NOMO-1 treated with DMSO at 0.1 percent for 48 hours (cell line): ENCODE data around the gene TSPYL1.
"Not testable (repeated sequence)": the region's sequence is repeated elsewhere in the genome, so short reads cannot be mapped to it uniquely, and the experiment has no call there.

Source experiments
- DNase-seq: peaks from one replicate; lab custom pipeline; 2025; ENCODE audit not compliant: unreplicated experiment; lab: John Stamatoyannopoulos, UW

The TSPYL1 gene

DNA sequence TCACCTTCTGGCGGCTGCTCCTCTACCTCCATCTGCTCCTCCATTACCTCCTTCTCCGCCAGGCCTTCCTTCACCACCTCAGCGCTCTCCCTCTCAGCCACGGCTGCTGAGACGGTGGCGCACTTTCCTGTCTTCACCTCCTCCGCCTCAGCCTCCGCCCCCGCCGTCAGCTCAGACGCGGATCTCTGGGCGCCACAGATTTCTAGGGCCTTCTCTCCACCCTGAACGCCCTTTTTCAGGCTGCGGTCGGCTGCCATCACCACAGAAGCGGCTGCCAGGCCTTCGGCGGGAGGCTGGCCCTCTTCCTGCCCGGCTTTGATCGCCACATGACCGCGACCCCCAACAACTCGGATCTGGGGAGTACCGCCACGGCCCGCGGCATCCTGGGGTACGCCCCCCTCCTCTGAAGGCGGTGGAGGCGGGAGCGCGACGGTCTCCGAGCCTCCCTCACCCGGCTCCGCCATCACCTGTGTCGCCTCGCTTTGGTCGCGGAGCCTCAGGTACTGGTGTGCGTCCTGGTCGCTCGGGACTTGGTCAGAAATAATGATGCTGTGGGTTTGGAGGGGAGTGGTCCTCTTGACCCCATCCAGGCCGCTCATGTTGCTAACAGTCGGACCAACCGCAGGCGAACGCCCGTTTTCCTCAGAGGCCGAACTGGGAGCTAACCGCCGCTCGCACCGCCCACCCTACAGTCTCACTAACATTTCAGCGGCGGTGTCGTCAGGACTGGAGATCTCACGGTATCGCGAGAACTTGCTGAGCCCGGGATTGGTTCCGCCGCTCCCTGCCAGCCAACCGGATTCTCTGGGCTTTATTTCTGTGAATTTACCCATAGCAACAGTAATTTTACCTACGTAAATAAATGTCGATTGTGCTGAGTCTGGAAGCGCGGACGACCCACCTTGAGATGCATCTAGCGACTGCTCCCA lies at the start of gene TSPYL1:
Gene TSPYL1 (minus strand): TSS at position 699 of the 929 bp plus-strand sequence. CDS start 100 bp downstream, at position 599.
- peak; percentile 95 for DNase-seq

DNA sequence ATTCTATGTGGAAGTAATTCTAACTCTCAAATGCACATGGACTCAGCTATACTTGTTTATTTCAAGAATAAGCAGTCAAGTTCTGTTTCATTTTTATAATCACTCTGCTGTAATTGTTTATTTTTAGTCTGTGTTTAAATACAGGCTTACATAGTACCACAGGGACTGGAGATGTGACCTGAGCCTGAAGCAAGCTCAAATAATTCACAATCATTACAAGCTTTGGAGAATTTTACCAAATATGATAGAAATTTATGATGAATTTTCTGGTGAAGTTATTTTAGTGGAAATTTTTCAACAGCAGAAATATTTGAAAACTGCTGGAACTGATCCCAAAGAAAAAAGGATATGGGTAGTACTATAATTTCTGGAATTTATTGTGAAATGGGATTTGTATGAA lies 49.4 kb upstream of the TSPYL1 start:
- DNase-seq, result no peak

DNA sequence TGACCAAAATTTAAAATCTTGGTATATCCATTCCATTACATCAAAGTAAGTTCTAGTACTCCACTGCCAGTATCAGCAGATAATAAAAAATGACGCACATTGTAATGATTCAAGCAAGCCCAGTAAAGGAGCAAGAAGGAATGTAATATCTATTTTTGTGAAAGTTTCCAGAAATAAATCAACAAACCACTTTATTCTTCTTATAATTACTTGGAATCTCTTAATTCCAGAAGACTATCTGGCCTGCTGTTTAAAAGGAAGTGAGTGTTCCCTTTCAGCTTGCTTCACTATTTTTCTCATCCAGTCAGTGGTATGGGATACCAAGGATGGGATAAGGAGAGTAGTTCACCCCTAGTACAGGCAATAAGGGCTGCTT lies 48.8 kb upstream of the TSPYL1 start:
- no peak for DNase-seq

DNA sequence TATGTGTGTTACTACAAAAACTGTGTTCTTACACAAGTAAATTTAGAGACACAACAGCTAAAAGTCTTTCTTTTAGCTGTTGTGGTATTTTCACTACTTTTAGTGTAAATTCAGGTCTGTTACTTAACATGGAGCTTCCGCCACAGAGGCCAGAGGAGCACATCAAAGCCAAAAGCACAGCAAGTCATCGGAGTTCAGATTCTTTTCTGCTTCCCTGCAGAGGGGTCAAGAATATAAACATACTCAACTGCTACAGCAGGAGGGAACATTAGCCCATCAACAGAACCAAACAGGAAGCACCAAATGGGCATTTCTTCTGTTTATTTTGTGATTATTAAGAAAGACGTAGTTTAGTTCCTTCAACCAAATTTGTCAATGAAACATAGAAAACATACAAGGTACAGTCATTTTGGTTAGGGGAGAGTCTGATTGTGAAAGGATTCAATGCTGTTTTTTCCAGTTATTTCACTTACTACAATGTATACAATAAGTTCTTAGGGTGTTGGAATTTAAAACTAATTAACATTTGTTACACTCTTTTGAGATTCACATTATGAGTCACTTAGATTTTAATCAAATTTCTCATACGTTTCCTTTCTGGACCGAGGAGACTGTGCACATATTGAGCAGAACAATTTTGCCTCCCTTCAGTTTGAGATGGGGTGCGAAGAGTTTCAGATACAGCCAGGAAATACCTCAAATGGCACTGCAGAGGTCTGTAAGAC lies 48.2 kb upstream of the TSPYL1 start:
- DNase-seq, result no peak

DNA sequence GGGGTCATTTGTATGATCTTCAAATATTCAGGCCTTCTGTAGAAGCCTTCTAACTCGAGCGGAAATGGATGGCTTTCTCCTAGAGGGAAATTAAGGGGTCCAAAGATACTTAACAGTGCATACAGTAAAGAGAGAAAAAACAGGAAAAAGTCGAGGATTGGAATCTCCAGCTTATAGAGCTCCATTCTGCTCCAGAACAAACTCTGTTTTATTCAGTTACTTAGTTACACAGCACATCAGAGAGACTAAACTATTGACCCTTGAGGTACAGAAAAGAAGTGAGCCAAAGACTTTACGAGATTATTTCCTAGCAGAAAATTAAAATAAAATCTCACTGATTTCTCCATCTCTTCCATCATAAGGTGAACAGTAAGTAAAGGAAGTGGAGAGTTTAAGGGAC lies 47.3 kb upstream of the TSPYL1 start:
- no peak for DNase-seq

DNA sequence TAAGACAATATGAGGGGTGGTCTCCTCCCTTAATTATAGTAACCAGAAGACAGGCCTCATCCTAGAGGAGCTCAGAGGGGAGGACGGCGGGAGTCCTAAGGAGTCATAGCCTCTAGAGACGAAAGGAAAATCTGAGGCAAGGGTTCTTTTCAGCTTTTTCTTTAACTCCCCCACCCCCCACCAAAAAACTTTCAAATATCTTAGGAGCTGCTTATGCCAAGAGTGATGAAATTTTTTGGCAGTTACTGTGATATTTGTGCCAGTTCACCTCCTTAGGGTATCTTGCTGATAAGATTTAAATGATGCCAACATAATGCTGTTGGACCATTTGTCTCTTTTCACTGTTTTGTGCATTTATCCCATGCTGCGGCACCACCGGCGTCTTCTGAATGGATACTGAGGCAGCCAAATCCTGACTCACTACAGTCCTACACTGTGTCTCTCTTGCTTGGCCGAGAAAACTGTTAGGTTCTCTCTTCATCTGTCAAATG lies 46.5 kb upstream of the TSPYL1 start:
- DNase-seq, result no peak

DNA sequence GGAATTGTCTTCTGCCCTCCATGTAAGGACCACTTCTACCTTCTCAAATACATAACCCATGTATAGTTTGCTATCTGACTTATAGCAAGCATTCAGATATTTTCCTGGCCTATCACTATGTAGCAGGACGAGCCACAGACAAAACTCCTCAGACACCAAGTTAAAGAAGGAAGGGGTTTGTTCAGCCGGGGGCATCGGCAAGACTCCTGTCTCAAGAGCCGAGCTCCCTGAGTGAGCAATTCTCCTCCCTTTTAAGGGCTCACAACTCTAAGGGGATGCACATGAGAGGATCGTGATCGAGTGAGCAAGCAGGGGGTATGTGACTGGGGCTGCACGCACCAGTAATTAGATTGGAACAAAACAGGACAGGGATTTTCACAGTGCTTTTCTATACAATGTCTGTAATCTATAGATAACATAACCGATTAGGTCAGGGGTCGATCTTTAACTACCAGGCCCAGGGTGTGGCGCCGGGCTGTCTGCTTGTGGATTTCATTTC lies 46.0 kb upstream of the TSPYL1 start:
- not testable (repeated sequence) for DNase-seq

DNA sequence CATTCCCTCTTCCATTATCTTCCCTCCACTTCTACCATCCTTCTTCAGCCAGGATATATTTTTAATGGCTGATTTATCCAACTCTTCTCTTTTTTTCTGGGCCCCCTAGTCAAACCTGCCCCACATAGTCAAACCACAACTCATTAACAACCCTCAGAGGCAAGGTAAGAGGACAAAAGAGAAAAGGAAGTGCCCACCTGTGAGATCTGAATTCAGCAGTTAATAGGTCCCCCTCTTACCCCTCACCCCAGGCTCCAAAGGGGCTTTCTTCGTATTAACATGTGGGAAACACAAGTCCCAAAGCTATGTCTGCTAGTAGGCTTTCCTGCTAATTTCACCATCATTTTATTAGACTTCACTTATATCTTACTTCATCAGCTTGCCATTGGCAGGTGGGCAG lies 44.1 kb upstream of the TSPYL1 start:
- no peak for DNase-seq

DNA sequence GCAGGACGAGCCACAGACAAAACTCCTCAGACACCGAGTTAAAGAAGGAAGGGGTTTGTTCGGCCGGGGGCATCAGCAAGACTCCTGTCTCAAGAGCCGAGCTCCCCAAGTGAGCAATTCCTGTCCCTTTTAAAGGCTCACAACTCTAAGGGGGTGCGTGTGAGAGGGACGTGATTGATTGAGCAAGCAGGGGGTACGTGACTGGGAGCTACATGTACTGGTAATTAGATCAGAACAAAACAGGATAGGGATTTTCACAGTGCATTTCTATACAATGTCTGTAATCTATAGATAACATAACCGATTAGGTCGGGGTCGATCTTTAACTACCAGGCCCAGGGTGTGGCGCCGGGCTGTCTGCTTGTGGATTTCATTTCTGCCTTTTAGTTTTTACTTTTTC lies 42.2 kb upstream of the TSPYL1 start:
- not testable (repeated sequence) for DNase-seq

DNA sequence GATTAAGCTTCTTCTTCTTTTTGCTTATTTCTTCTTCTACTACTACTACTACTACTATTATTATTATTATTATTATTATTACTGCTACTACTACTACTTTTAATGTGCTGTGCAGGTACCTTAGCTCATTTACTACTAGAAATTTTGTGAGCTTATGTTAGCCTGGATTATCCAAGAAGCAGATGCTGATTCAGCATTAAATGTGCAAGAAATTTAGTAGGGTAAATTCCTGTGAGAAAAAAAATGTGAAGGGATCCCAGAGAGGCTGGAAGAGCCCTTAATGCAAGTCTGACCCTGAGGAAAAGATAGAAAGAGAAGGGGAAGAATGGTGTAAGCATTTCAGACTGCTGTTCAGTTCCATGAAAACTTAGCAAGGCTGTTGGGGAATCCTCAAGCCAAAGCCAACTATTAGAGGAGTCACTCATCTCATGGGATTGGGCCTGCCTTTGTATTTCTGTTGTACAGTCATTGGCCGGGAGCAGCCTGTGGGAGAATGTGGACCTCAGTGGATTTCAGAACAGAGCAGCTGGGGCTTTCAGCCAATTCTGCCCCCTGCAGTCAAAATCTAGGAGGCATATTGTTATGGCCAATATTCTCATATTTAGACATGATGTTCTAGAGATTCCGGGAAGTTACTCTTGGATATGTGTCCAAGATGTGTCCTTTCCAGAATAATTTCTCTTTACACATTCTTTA lies 37.2 kb upstream of the TSPYL1 start:
- DNase-seq, result no peak

DNA sequence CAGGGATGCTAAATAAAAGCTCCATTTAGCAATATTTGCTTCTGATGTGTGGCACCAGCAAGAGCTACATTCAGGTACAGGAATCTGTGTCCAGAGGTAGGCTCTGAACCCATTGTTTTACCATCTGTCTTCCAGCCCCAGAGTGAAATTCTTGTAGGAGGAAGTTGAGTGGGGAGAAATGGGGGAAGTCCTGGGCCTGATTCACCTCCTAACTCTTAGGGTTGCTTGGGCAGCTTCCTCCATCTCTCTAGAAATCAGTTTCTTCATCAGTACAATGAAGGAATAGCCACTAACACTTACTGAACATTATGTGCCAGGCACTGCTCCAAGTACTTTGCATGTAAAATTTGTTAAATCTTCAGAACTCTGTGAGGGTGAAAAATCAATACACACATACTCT lies 35.1 kb upstream of the TSPYL1 start:
- DNase-seq, result peak; percentile 72

DNA sequence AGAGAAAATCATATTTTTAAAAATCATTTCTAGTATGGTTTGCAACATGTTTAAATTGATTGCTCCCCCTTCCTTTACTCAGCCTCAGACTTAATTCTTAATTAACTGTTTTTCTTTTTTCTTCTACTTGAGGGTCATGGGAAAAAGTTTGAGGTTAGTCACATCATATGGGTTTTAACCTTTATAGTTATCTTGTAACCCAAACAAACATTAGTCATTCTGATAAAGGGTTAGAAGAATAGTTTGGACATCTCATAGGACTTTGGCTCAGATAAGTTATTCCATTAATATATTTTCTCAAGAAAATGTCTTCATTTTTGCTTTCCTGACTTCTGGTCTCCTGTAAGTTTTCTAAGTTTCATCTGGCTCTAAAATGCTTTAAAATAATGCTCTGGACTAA lies 34.5 kb upstream of the TSPYL1 start:
- no peak for DNase-seq

DNA sequence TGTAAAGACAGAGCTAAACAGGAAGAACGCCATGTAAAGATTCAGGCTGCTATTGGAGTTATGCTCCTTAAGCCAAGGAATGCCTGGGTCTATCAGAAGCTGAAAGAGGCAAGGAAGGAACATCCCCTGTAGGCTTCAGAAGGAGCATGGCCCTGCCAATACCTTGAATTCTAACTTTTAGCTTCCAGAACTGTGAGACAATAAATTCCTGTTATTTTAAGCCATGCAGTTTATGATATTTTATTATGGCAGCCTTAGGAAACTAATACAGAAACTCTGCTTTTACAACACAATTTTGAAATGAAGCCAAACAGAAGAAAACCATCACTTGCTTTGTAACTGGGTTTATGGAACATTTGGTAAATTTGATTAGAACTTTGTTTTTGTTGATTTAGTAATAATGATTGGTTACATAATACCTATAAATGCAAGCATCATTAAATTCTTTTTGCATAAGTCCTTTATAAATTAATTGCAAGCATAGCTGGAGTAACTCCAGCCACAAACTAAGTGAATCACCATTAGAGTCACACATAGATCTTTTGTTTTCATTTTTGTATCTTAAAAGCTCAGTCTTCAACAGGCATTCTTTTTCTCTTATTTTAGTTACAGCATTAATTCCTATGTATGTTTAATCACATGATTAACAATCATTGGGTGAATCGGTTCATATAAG lies 33.5 kb upstream of the TSPYL1 start:
- no peak for DNase-seq

DNA sequence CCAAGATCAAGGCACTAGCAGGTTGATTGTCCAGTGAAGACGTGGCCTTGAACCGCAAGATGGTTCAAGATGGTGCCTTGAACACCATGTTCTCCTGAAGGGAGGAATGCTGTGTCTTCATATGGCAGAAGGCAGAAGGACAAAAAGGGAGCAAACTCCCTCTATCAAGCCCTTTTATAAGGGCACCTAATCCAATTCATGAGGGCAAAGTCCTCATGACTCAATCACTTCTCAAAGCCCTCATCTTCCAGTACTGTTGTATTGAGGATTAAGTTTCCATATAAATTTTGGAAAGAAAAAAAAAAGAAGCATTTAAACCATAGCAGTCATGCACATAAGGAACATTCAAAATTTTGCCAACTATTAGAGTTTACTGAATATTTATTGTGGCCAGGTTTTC lies 29.9 kb upstream of the TSPYL1 start:
- DNase-seq, result no peak

DNA sequence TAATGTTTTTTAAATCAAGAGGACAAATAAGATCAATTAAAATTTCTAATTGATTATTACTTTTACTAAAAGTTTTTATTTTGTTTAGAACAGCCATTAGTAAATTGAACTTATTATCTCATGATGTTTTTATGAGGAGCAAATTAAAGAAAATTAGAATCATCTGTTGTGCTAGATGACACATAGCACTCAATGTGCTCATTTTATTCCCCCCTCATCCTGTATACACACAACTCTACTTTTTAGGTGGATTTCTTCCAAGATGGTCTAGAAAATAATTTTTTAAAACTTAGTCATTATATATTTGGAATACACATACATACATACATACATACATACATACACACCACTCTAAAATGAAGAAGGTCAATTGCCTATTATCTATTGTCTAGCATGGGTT lies 29.3 kb upstream of the TSPYL1 start:
- no peak for DNase-seq

DNA sequence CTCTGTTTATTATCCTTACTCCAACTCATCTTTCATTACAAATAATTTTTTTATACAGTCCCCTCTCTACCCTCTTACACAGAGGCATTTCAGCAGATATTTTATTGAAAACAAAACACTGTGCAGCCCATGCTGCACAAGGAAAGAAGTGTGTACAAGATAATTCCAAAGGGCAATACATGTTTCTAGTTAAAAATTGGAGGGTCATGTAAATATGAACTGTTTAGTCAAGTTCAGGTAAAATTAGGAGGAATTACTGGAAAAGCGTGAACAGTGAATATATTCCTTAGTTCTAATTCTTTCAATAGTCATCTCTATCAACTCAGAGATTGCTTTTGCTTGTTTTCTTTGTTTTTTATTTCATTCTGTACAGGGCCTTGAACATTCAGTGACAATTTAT lies 27.9 kb upstream of the TSPYL1 start:
- DNase-seq, result no peak

DNA sequence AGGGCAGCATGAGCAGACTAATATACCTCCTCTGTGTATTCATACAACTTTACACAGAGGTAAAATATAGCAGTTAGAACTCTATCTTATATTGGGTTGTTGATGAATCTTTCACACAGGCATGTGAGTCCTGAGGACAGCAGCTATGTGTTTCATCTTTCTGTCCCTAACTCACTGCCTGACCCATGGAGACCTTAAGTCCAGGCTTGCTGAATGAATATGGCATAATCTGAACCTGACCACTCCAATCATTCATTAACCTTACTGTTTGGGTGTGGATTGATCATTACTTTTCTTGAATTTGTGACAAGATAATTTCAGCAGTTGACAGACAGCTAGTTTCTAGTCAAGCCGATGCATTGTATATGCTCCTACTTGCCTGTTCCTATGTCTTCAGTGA lies 27.3 kb upstream of the TSPYL1 start:
- DNase-seq, result no peak

DNA sequence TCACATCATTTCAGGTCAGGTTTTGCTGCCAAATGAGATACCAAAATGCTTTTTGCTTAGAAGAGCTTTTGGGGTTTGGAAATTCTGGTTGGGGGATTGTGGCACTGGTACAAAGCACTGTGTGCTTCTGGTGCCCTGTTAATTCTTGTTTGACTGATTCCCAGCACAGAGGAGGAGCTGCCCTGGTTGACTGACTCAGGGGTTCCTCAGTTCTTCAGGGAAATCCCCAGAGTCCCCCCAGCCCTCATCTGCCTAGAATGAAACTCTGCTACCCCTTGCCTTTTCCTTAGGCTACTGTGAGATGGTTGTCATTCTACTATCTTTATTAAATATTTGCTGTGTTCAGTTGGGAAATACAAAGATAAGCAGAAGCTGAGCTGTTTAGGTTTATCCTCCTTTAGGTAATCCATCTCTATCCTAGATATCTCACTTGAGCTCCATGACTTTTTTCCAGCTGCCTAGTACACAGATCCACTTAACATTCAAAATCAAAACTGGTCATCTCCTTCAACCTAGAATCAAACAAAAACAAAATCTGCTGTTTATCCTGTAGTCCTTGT lies 24.9 kb upstream of the TSPYL1 start:
- no peak for DNase-seq

DNA sequence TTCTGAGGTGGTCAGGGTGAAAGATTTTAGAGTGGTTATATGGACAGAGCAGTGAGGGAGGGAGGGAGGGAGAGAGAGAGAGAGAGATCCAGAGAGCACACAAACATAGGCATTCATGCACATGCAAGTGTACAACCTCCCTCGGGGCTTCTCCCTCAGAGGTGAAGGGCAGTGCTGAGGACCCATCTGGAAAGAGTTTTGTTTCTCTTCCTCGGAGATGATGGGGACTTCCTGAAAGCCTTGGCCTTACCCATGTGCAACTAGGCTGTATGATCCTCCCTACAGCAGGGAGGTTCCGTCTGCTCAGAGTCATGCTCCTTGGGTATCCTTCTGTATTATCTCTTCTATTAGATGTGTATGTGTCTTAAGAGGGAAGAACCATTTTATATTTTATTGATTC lies 21.4 kb upstream of the TSPYL1 start:
- no peak for DNase-seq

DNA sequence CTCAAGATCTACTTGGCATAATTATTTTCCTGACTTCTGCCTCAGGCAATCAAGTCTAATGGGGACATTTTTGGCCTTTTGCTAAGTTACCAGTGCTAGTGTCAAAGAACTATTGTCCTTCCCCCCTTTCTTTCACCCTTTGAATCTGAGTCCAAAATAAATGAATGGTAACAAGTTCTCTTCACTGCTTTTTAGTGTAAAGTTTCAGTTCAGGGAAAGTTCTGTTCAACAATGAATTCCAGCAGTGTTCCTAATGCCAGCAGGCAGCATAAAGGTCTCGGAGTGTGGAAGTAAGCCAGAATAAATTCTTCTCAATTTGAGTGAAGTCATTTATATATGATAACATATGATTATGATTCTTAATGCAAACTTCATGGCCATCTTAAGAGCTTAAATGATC lies 20.8 kb upstream of the TSPYL1 start:
- no peak for DNase-seq

DNA sequence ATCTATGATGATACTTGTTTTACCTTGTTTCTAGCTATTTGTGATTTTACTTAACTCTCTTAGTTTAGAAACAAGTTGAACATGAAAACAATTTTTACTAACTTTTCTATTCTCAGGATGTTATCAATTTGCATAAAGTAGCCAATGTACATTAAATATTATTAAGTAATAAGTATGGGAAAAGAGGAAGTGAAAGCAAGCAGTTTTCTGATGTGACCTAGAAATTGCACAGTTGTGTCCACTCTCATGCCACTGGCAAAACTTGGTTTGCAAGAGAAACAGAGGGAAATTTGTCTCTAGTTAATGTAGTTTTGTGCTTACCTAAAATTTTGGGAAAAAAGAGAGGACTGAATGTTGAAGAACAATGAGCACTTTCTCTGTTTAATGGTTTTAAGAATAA lies 19.2 kb upstream of the TSPYL1 start:
- DNase-seq, result peak; percentile 31
